ENCODE results near the gene BNIP5. TPM values are rescaled to one million over a fixed set of nuclear protein-coding genes. Genes with fewer than 3 reads are reported as not detected.

BNIP5 gene
- not detected in 2 replicates for total RNA-seq (2014; rRNA removed; shearing (Covaris generic))
- not detected in 2 replicates for polyA plus RNA-seq (2015; cell fraction: cytosol; rRNA removed)
- polyA plus RNA-seq (2015; cell fraction: nucleus; rRNA removed): not detected in 2 replicates

GRCh38 chr6:36336779-36337241 lies at the start of gene BNIP5:
Gene BNIP5, minus strand, starts transcription at chr6:36336888. Its CDS starts 6,198 bp downstream, at chr6:36330690.
- in situ Hi-C loops (cut with HindIII; ENCODE audit: low pct_unique_long_range_greater_than_20kb, low sequenced_read_pairs): no loop called here
- DNase-seq (ENCODE audit: low read depth, low spot score): no peak

- no peak for DNase-seq (ENCODE audit: low read depth, low spot score)
- in situ Hi-C loops (cut with HindIII; ENCODE audit: low pct_unique_long_range_greater_than_20kb, low sequenced_read_pairs): no loop called here
These were observed 47.4 kb upstream of the BNIP5 start for GRCh38 chr6:36384095-36384494.

GRCh38 chr6:36383606-36384005 lies 46.9 kb upstream of the BNIP5 start:
- in situ Hi-C loops (cut with HindIII; ENCODE audit: low pct_unique_long_range_greater_than_20kb, low sequenced_read_pairs): no loop called here
- no peak for DNase-seq (ENCODE audit: low read depth, low spot score)

- no peak for DNase-seq (ENCODE audit: low read depth, low spot score)
- in situ Hi-C loops (cut with HindIII; ENCODE audit: low pct_unique_long_range_greater_than_20kb, low sequenced_read_pairs): no loop called here
These were observed 46.3 kb upstream of the BNIP5 start for GRCh38 chr6:36382976-36383375.

GRCh38 chr6:36381502-36382389 lies 45.1 kb upstream of the BNIP5 start:
- in situ Hi-C loops (cut with HindIII; ENCODE audit: low pct_unique_long_range_greater_than_20kb, low sequenced_read_pairs): no loop called here
- DNase-seq (ENCODE audit: low read depth, low spot score): no peak

- no peak for DNase-seq (ENCODE audit: low read depth, low spot score)
- in situ Hi-C loops (cut with HindIII; ENCODE audit: low pct_unique_long_range_greater_than_20kb, low sequenced_read_pairs): no loop called here
These were observed 43.5 kb upstream of the BNIP5 start for GRCh38 chr6:36380166-36380565.

- in situ Hi-C loops (cut with HindIII; ENCODE audit: low pct_unique_long_range_greater_than_20kb, low sequenced_read_pairs): no loop called here
- no peak for DNase-seq (ENCODE audit: low read depth, low spot score)
These were observed 42.2 kb upstream of the BNIP5 start for GRCh38 chr6:36378936-36379335.

- in situ Hi-C loops (cut with HindIII; ENCODE audit: low pct_unique_long_range_greater_than_20kb, low sequenced_read_pairs): no loop called here
These were observed 41.7 kb upstream of the BNIP5 start for GRCh38 chr6:36378243-36378920.

GRCh38 chr6:36377594-36377993 lies 40.9 kb upstream of the BNIP5 start:
- in situ Hi-C loops (cut with HindIII; ENCODE audit: low pct_unique_long_range_greater_than_20kb, low sequenced_read_pairs): no loop called here
- DNase-seq (ENCODE audit: low read depth, low spot score): no peak

More at GRCh38 chr6:36378243-36378920, 41.7 kb upstream of the BNIP5 start:
- DNase-seq (ENCODE audit: low read depth, low spot score): no peak

GRCh38 chr6:36376742-36377141 lies 40.1 kb upstream of the BNIP5 start:
- in situ Hi-C loops (cut with HindIII; ENCODE audit: low pct_unique_long_range_greater_than_20kb, low sequenced_read_pairs): no loop called here

GRCh38 chr6:36376183-36376582 lies 39.5 kb upstream of the BNIP5 start:
- no peak for DNase-seq (ENCODE audit: low read depth, low spot score)
- in situ Hi-C loops (cut with HindIII; ENCODE audit: low pct_unique_long_range_greater_than_20kb, low sequenced_read_pairs): no loop called here

More at GRCh38 chr6:36376742-36377141, 40.1 kb upstream of the BNIP5 start:
- DNase-seq (ENCODE audit: low read depth, low spot score): no peak

GRCh38 chr6:36375644-36376155 lies 39.0 kb upstream of the BNIP5 start:
- in situ Hi-C loops (cut with HindIII; ENCODE audit: low pct_unique_long_range_greater_than_20kb, low sequenced_read_pairs): no loop called here
- DNase-seq (ENCODE audit: low read depth, low spot score): no peak

GRCh38 chr6:36374972-36375371 lies 38.3 kb upstream of the BNIP5 start:
- in situ Hi-C loops (cut with HindIII; ENCODE audit: low pct_unique_long_range_greater_than_20kb, low sequenced_read_pairs): no loop called here

GRCh38 chr6:36374194-36374593 lies 37.5 kb upstream of the BNIP5 start:
- in situ Hi-C loops (cut with HindIII; ENCODE audit: low pct_unique_long_range_greater_than_20kb, low sequenced_read_pairs): no loop called here
- DNase-seq (ENCODE audit: low read depth, low spot score): no peak

More at GRCh38 chr6:36374972-36375371, 38.3 kb upstream of the BNIP5 start:
- no peak for DNase-seq (ENCODE audit: low read depth, low spot score)

GRCh38 chr6:36373368-36374019 lies 36.8 kb upstream of the BNIP5 start:
- in situ Hi-C loops (cut with HindIII; ENCODE audit: low pct_unique_long_range_greater_than_20kb, low sequenced_read_pairs): no loop called here
- DNase-seq (ENCODE audit: low read depth, low spot score): no peak

GRCh38 chr6:36372088-36372487 lies 35.4 kb upstream of the BNIP5 start:
- in situ Hi-C loops (cut with HindIII; ENCODE audit: low pct_unique_long_range_greater_than_20kb, low sequenced_read_pairs): no loop called here
- no peak for DNase-seq (ENCODE audit: low read depth, low spot score)

GRCh38 chr6:36371211-36371610 lies 34.5 kb upstream of the BNIP5 start:
- in situ Hi-C loops (cut with HindIII; ENCODE audit: low pct_unique_long_range_greater_than_20kb, low sequenced_read_pairs): no loop called here
- no peak for DNase-seq (ENCODE audit: low read depth, low spot score)

GRCh38 chr6:36370638-36371037 lies 34.0 kb upstream of the BNIP5 start:
- in situ Hi-C loops (cut with HindIII; ENCODE audit: low pct_unique_long_range_greater_than_20kb, low sequenced_read_pairs): no loop called here
- DNase-seq (ENCODE audit: low read depth, low spot score): no peak
